ENCODE measurements around the gene HOMER1. TPM values are rescaled to one million over a fixed set of nuclear protein-coding genes. Genes with fewer than 3 reads are reported as not detected.

Gene HOMER1
- total and polyA plus RNA-seq, 2 of the 13 experiments (the other 11 are each of a cell fraction or from before 2014, with no cell fraction given), result 5.3 to 24.8 TPM

- peak overlapping the region in 2 of 3 experiments; percentile 13 to 24; a peak in 3 of 6 replicates for H3K4me3 ChIP-seq (replicated peaks in 1 of 3; ENCODE audit: insufficient read depth in 1 of 3, low read depth in 2 of 3, low read length in 3 of 3)
- intact Hi-C loops (cut with micrococcal nuclease; ENCODE audit: unreplicated experiment), result no loop called here
Measured at GRCh38 chr5:79508794-79509193, 5.1 kb downstream of the HOMER1 start.

More at GRCh38 chr5:79508794-79509193, 5.1 kb downstream of the HOMER1 start:
- Histone ChIP-seq H3K27ac (ENCODE audit: extremely low read length, insufficient read depth, low read length) (no peak overlapping the region), H3K4me2 (ENCODE audit: low read depth, low read length) (peak overlapping the region; percentile 83), H4K20me1 (ENCODE audit: insufficient read depth, low read length) (peaks cover 15% of the 10 kb centered on the region), H3K27me3 (ENCODE audit: control insufficient read depth in 1 of 2, insufficient read depth in 2 of 2, low read length in 2 of 2) (no peaks in the 10 kb centered on the region; a peak in 1 of 5 replicates), H2AFZ (ENCODE audit: low read length) (no peak overlapping the region), H3K9me3 (ENCODE audit: low read length) (no peaks in the 10 kb centered on the region), H3K9ac (ENCODE audit: insufficient read depth, low read depth, low read length) (peak overlapping the region; percentile 27; the same call in 1 of the 2 replicates), H3K36me3 (replicated peaks in 1 of 2; ENCODE audit: control insufficient read depth in 1 of 2, insufficient read depth in 2 of 2, low read length in 2 of 2) (no peaks in the 10 kb centered on the region), H3K4me1 (ENCODE audit: insufficient read depth, low read length) (peaks cover 67% of the 10 kb centered on the region), H3K79me2 (ENCODE audit: insufficient read depth, low read length) (peaks cover 90% of the 10 kb centered on the region)
- WGBS (ENCODE audit: low lambda C conversion rate), result 79% methylated on average over 2 of the region's 2 CpGs
- BruUV-seq (replicated peaks), result no TSS peak
- ATAC-seq (no peak), FAIRE-seq (no peak), DNase-seq (ENCODE audit: low spot score) (no peak)
- ChIA-PET POLR2A (interaction anchor here (0.6 to 1.0 kb wide), 2 partner anchors 9 to 425 kb away, joined by 3 read pairs; no protein-coding TSS in a partner anchor), CTCF (ENCODE audit: low intra/inter-chr PET ratio, low total read pairs) (no interaction called here)
- no peak for TF ChIP-seq ZNF225 (CRISPR knock-in tag; IDR thresholded peaks at IDR 0.05)
- no peak for TF ChIP-seq ZNF362 (CRISPR knock-in tag; IDR thresholded peaks at IDR 0.05; ENCODE audit: borderline replicate concordance)
- TF ChIP-seq CSRNP2 (CRISPR knock-in tag; conservative IDR thresholded peaks at IDR 0.05; ENCODE audit: low read depth), result no peak
- TF ChIP-seq TFAP4 (IDR thresholded peaks at IDR 0.05; ENCODE audit: borderline replicate concordance, low read depth), result no peak
- TF ChIP-seq ZBTB1 (CRISPR knock-in tag; IDR thresholded peaks at IDR 0.05; ENCODE audit: borderline replicate concordance), result no peak
- no peak for TF ChIP-seq ZNF598 (CRISPR knock-in tag; IDR thresholded peaks at IDR 0.05; ENCODE audit: borderline replicate concordance)
- TF ChIP-seq ATAD3A (CRISPR knock-in tag; IDR thresholded peaks at IDR 0.05), result no peak
- in situ Hi-C loops (cut with HindIII; ENCODE audit: extremely low pct_ligation_motif_present, low pct_unique_long_range_greater_than_20kb), result no loop called here
